ENCODE data around the gene CWC27. TPM values are rescaled to one million over a fixed set of nuclear protein-coding genes. Genes with fewer than 3 reads are reported as not detected.

Gene CWC27
- total RNA-seq, 6 donors from 2014 or later, result 8.0 to 21.2 (median 14.6) TPM

DNA sequence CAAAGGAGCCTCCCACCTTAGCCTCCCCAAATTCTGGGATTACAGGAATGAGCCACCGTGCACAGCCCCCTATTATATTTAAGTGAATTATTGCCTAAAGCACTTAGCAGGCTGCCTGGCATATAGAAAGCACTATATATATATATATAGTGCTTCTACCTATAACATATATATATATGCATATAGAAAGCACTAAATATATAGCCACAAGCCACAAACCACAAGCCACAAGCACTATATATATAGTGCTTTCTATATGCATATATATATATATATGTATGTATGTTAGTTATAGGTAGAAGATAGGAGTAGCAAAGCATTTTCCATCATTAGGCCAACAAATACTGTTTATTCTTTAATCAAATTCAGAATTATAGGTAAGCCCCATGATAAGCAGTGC lies 185.8 kb downstream of the CWC27 start:
- no peak for TF ChIP-seq POLR2A (IDR thresholded peaks at IDR 0.05)
- TF ChIP-seq POLR2AphosphoS5 (IDR thresholded peaks at IDR 0.05), result no peak
- TF ChIP-seq, protein P1, sequence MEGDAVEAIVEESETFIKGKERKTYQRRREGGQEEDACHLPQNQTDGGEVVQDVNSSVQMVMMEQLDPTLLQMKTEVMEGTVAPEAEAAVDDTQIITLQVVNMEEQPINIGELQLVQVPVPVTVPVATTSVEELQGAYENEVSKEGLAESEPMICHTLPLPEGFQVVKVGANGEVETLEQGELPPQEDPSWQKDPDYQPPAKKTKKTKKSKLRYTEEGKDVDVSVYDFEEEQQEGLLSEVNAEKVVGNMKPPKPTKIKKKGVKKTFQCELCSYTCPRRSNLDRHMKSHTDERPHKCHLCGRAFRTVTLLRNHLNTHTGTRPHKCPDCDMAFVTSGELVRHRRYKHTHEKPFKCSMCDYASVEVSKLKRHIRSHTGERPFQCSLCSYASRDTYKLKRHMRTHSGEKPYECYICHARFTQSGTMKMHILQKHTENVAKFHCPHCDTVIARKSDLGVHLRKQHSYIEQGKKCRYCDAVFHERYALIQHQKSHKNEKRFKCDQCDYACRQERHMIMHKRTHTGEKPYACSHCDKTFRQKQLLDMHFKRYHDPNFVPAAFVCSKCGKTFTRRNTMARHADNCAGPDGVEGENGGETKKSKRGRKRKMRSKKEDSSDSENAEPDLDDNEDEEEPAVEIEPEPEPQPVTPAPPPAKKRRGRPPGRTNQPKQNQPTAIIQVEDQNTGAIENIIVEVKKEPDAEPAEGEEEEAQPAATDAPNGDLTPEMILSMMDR (IDR thresholded peaks at IDR 0.05), result no peak
- TF ChIP-seq EP300 (IDR thresholded peaks at IDR 0.05), result no peak
- 95 to 100% methylated on average over 1 of the region's 1 CpG for WGBS, 2 donors

GRCh38 chr5:64958757-64959391 lies 190.1 kb downstream of the CWC27 start:
- ATAC-seq (ENCODE audit: low FRiP score in 2 of 2), result peak in 1 of 2 donors; percentile 62
- H3K9me3 ChIP-seq, result peaks cover 5 to 9% (median 8%) of the 10 kb centered on the region in 4 donors
- TF ChIP-seq EP300 (IDR thresholded peaks at IDR 0.05), result no peak
- TF ChIP-seq, protein P1 (IDR thresholded peaks at IDR 0.05), result peak in 4 of 6 experiments; percentile 30 to 40 (median 32)

More for the DNA sequence above, 185.8 kb downstream of the CWC27 start:
- no peak for ATAC-seq (ENCODE audit: low FRiP score in 2 of 2)
- no peak overlapping the region for H3K4me3 ChIP-seq
- H3K27me3 ChIP-seq, result no peaks in the 10 kb centered on the region
- no peak overlapping the region for H3K27ac ChIP-seq
- no peaks in the 10 kb centered on the region for H3K9me3 ChIP-seq
- DNase-seq, result no peak
- H3K36me3 ChIP-seq, result no peaks in the 10 kb centered on the region
- H3K4me1 ChIP-seq, result no peaks in the 10 kb centered on the region

DNA sequence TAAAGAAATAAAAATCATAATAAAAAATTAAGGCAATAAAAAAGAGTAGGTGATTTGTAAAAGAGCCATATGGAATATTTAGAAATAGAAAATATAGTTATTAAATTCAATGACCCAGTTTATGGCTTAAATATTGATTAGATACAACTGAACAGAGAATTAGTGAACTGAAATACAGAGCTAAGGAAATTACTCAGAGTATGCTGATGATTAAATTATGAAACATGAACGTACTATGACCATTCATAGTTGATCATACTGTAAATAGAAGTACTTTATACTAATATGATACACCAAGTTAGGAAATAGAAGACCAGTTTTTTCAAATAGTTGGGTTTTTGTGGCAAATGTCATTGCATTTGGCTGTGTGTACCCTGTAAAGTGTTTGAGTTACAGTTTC lies 194.5 kb downstream of the CWC27 start:
- 86 to 91% methylated on average over 1 of the region's 1 CpG for WGBS, 2 donors
- TF ChIP-seq POLR2A (IDR thresholded peaks at IDR 0.05) (no peak), POLR2AphosphoS5 (IDR thresholded peaks at IDR 0.05) (no peak), EP300 (IDR thresholded peaks at IDR 0.05) (no peak)
- TF ChIP-seq, protein P1 (IDR thresholded peaks at IDR 0.05), result no peak
- Histone ChIP-seq H3K9me3 (peaks cover 5 to 9% (median 8%) of the 10 kb centered on the region in 4 donors), H3K27ac (no peak overlapping the region), H3K27me3 (no peaks in the 10 kb centered on the region), H3K4me3 (no peak overlapping the region), H3K36me3 (no peaks in the 10 kb centered on the region), H3K4me1 (no peaks in the 10 kb centered on the region)
- DNase-seq (no peak), ATAC-seq (ENCODE audit: low FRiP score in 2 of 2) (no peak)

More at GRCh38 chr5:64958757-64959391, 190.1 kb downstream of the CWC27 start:
- no peaks in the 10 kb centered on the region for H3K36me3 ChIP-seq
- H3K27me3 ChIP-seq, result no peaks in the 10 kb centered on the region
- H3K27ac ChIP-seq, result no peak overlapping the region
- no peak for DNase-seq
- no peaks in the 10 kb centered on the region for H3K4me1 ChIP-seq
- H3K4me3 ChIP-seq, result no peak overlapping the region

DNA sequence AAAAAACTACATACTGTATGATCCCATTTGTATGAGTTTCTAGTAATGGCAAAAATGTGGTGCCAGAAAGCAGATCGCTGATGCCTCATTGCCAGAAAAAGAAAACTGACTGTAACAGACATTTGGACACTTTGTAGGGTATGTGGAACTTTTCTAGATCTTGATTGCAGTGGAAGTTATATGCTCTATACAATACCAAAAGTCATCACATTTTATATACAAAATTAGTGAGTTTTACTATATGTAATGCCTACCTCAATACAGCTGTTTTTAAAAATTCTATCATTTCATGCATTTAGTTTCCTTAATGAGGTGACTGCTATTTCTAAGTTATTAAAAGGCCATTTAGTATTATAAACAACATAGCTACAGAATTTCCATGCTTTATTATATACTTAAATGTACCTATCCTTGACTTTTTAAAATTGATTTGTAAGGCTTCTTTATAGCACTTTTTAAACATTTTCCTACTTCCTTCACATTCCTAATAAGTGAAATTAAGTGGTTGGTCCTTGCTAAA lies 199.9 kb downstream of the CWC27 start:
- DNase-seq (no peak), ATAC-seq (ENCODE audit: low FRiP score in 2 of 2) (no peak)
- TF ChIP-seq POLR2A (IDR thresholded peaks at IDR 0.05) (no peak), POLR2AphosphoS5 (IDR thresholded peaks at IDR 0.05) (no peak), EP300 (IDR thresholded peaks at IDR 0.05) (no peak)
- TF ChIP-seq, protein P1 (IDR thresholded peaks at IDR 0.05), result no peak
- Histone ChIP-seq H3K4me3 (no peak overlapping the region), H3K27ac (no peak overlapping the region), H3K9me3 (peaks cover 0 to under 1% (median under 1%) of the 10 kb centered on the region in 4 donors), H3K27me3 (no peaks in the 10 kb centered on the region), H3K36me3 (no peaks in the 10 kb centered on the region), H3K4me1 (no peaks in the 10 kb centered on the region)
- 86 to 100% methylated on average over 1 of the region's 1 CpG for WGBS, 2 donors

DNA sequence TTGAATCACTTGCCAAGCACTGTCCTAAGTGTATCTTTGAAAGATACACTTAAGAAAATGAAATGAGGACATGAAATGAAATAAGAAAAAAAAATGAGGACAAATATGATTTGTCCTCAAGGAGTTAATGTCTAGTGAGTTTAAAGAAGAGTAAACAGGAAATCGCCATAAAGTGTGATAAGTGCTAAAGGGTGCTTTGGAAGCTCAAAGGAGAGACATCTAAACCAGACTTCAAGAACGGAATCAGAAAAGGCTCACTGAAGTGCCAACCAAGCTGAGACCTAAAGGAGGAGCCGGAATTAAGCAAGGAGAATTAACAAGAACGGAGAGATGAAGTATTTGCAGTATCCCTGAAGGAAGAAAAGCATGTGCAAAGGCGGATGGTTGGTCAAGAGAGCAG lies 200.8 kb downstream of the CWC27 start:
- H3K27ac ChIP-seq, result no peak overlapping the region
- no peak overlapping the region for H3K4me3 ChIP-seq
- TF ChIP-seq, protein P1 (IDR thresholded peaks at IDR 0.05), result no peak
- TF ChIP-seq EP300 (IDR thresholded peaks at IDR 0.05) (no peak), POLR2A (IDR thresholded peaks at IDR 0.05) (no peak), POLR2AphosphoS5 (IDR thresholded peaks at IDR 0.05) (no peak)
- no peaks in the 10 kb centered on the region for H3K4me1 ChIP-seq
- 59% methylated on average over 5 of the region's 5 CpGs for WGBS, 2 donors
- no peak for DNase-seq
- no peaks in the 10 kb centered on the region for H3K9me3 ChIP-seq
- H3K27me3 ChIP-seq, result no peaks in the 10 kb centered on the region
- H3K36me3 ChIP-seq, result no peaks in the 10 kb centered on the region
- ATAC-seq (ENCODE audit: low FRiP score in 2 of 2), result no peak

All from upper lobe of left lung (tissue), 6 donors.